Hematopoietic multipotent progenitor cell treated with erythropoietin and hydrocortisone succinate and interleukin-3 and kit ligand, for 15 days (in vitro differentiated cells): ENCODE results near the gene IFNA16.
"Not testable (repeated sequence)": the region's sequence is repeated elsewhere in the genome, so short reads cannot be mapped to it uniquely, and the experiment has no call there.

Source experiments
- DNase-seq: peaks from one replicate; pipeline ENCODE4 v3.0.0-alpha.2; 2015; ENCODE audit warnings: low spot score

IFNA16 gene

DNA sequence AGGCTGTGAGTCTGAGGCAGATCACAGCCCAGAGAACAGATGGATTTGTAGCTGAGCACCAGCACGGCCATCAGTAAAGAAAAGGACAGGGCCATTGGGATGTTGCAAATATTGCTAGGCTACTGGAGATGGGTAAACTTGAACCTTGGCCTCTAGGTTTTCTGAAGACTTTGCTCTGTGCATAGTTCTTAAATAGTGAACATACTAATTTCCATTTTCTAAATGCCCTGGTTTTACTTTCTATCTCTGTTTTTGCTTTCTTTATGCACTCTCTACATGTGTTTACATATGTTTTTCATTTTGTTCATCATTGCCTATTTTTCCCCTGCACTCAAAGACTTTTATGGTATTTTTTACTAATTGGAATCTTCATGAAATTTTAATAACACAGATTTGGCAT, at the start of gene IFNA16:
IFNA16 (minus strand) TSS at position 101 of the 400 bp plus-strand sequence; CDS start at position 95, 6 bp downstream.
- not testable (repeated sequence) for DNase-seq

DNA sequence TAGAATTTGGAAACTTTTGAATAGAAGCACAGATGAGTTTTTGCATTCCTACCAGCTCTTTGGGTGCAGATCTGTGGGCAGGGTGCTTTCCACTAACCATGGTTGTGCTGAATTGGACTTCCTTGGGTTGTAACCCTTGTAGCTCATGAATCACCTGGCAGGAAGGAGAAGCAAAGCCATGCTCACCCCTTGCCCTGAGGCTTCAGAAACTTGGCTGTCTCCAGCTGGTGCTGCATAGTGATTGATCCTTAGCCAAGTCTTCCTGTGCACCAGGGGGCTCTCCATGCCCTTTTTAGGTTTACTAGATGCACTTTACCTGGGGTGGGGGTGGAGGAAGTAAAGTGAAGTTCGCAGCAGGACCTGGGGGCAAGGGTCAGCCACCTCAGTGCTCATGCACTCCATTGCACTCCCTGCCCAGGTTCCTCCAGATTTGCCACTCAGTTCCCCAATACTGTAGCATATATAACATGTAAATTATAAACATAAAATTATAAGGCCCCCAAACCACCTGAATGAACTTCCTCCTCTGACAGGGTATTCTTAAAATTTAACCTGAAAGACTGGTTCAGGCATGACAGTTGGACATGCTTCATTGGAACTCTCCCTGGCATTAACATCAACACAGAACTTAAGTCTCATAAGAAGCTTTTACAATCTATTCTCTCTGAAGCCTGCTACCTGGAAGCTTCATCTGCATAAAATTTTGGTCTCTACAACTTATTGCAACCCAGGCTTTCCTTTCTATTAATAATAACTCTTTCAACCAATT, 48.5 kb upstream of the IFNA16 start:
- no peak for DNase-seq

DNA sequence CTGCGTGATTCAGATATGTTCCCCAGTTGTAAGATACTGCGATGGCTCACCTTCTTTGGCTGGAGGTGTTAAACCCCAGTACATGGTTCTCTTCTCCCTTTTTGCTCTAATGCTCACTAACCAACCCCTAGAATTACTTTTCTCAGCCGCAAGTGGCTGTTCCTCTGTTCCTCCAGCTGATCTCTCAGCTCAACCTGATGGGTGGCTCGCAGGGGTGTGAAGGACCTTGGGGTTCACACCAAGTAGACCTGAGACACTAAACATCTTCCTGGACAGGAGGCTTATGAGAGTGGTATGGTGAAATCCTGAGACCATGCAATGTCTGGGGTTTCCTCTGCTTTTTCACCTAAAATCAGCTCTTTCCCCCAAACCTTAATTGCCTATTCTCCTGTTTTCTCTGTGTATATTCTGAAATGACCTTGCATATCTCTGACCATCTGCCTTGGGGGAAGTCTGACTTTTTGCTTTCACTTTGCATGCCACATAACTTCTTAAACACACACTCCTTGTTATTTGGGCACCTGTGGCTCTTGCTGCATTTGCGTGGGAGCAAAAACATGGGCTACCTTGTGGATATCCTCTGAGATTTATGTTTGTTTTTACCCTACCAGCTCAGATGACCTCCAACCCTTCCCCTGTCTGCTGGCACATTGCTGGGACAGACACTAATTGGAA, 38.6 kb upstream of the IFNA16 start:
- DNase-seq: no peak

DNA sequence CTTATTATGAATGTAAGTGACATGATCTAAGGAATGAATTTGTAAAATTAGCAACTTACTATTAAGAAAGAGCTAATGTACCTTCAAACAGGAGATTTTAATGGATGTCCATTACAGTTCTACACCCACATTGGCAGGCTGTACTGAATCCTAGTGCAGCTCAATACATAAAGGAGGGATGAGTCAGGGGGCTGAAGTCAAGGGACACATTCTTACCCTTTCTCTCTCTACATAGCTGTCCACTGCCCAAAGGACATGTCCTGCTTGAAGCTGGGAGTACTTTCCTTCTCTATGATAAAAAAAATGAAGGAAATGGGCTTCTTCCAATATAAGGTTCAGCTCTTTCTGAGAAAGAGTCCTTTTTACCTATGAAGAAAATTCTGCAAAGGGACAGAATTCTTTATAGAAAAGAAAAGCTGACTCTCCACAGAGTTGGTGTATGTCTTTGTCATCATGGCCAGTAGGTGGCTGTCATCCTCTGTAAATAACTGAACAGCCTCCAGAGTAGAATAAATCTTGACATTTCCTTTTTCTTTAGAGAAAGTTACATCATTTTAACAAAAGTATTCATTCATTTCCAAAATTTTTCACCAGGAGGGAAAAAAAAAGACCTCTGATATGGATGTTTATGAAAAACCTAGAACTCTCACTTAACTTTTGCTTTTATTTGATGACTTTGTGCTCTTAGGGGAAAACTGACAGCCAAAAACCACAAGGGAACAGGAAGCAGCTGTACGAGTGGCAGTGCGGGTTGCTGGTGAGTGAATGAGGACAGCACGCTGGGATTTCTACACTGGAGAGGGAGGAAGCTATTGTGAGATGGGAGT, 35.8 kb upstream of the IFNA16 start:
- DNase-seq: no peak

DNA sequence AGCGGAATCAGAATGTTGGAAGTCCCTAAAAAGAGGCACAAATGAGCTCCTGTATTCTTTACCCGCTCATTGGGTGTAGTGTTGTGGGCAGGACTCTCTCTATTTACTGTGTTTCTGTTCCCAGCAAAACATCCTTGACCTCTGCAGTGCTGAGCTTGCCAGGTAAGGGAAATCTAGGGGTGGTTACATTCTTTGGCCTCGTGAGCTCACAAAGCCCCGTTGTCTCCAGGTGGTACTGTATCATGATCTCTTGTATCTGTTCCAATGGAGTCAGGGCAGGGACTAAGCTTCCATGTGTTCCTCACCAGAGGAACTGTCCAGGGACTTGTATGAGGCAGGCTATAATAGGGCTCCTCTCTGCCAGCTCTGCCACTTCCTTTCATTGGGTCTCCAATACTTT, 34.5 kb upstream of the IFNA16 start:
- DNase-seq: no peak

DNA sequence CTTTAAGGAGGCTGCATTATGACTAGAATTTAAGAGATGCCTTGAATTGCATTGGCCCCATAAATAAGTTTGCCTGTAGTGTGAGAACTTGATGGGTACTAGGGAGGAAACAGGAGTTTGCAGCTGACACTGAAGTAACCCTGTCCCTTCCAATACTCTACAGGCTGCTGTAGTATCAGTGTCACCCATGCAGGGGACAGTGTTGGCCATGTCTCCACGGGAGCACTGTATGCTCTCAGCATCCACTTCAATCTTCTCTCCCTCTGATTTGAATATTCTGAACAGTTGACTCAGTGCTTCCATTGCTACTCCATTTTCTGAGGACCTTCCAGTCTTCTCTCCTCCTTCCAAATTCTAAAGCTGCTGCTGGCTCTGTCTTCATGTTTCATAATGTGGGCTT, 34.1 kb upstream of the IFNA16 start:
- no peak for DNase-seq

DNA sequence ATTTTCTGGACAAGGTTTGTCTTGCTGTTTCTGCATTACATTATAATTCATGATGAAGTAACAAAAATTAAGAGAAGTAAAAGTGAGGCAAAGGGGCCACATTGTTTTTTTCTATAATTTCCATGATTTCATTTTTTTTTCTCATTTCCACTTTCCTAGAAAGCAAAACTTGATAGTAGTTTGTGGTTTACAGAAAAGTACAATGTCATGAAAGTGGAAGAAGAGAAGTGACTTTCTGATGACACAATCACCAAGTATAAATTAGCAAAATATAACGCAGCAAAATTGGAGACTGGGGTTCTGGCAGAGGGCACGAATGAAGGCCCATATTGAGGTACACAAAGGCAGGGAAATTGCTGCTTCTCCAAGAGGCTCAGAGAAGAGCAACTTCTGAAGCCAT, 27.7 kb upstream of the IFNA16 start:
- DNase-seq: no peak

DNA sequence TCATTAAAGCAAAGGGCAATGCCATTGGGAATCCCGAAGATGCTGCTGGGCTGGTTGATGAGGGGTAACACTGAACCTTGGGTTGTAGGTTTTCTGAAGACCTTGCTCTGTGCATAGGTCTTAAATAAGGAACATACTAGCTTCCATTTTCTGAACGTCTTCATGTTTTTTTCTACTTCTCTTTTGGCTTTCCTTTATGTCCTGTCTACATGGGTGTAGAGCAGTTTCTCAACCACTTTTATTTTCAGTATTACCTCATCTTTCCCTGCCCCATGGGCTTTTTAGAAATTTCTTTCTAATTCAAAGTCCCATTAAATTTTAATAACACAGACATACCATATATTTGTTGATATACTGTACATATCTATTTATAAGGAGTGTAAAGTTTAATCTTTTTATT, 22.8 kb upstream of the IFNA16 start, which contains the start of gene IFNA14:
IFNA14 (minus strand) TSS at position 95 of the 400 bp plus-strand sequence; CDS start at position 25, 70 bp downstream.
- DNase-seq: no peak

DNA sequence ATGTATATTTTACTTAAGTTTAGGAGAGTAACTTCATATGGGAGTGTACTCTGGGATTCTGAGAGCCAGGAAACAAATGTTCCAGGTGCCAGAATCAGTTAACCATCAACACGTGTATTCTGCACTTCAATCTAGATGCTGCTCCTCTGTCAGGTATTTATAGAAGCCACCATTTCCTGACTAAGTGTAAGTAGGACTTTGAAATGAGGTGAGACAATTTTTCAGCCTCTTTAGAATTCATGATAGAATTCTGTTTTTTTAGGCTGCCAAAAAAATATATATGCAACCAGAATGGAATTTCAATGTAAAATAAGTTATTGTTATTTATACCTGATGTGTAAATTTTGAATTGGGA, 19.2 kb upstream of the IFNA16 start:
- DNase-seq: not testable (repeated sequence)

DNA sequence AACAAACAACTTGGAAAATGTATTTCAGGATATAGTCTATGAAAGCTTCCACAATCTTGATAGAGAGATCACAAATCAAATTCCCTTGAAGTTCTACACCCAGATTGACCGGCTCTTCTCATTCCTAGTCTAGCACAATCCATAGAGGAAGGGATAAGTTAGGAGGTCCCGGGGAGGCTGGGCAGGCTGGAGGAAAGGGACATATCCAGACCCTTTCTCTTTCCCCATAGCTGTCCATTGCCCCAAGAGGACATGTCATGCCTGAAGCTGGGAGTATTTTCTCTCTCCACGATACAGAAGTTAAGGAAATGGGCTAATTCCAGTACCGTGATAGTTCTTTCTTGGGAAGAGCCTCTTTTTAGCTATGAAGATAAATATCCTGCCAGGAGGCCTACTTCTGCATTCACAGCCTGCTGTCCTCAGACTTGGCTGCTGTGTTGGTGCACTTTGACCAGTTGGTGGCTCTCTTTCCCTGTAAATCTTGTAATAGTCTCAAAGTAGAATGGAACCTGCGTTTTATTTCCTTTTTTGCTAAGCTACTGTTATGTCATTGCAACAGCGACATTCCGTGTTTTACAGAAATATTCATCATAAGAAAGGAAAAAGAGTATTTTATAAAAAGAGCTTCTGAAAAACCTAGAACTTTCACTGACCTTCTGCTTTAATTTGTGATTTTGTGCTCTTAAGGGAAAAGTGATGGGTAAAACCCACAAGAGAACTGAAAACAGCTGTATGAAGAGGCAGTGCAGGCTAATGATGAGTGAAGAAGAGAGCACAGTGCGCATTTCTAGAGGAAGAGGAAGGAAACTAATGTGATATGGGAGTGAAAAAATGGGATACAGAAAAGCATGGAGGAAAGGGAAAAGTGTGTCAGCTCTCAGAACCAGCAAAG, 18.6 kb upstream of the IFNA16 start:
- DNase-seq: not testable (repeated sequence)

DNA sequence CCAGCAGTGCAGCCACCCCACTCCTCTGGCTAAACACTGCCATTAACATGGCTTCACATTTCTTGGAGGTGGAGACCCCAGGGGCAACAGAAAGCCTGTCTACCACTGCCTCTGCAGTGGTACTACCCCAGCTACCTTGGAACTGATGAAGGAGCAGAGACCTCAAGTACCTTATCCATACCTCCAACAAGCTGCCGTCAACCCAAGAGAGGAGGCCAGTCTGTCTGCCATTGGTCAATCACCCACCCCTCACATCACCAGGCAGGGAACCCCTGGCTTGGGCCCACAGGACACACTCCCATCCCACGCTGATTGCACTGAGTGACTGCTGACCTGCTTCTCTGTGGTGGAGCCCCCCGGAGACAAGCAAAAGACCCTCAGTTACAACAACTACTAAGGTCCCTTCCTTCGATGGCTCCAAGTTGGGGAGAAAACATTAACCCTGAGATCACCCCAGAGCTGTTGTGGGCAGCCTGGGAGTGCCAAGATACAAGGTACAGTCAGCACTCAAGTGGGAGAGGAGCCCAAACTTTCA, 17.1 kb upstream of the IFNA16 start:
- no peak for DNase-seq

DNA sequence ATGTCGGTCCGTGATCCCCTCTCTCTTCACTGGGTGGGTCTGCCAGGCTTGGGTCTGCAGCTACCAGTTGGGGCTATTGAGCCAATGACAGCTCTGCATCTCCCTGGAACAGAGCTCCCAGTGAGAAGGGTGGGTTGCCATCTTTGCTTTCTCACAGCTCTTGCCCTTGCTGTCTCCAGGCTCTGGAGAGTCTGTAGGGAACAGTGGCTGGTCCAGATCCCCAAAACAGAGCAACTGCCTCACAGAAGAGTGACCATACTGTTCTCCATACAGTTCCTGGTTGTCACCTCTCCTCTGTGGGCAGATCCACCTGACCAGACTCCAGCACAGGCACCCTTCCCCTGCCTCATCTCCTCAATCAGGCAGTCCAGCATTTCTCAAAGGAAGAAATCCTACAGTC, 16.1 kb upstream of the IFNA16 start:
- no peak for DNase-seq

DNA sequence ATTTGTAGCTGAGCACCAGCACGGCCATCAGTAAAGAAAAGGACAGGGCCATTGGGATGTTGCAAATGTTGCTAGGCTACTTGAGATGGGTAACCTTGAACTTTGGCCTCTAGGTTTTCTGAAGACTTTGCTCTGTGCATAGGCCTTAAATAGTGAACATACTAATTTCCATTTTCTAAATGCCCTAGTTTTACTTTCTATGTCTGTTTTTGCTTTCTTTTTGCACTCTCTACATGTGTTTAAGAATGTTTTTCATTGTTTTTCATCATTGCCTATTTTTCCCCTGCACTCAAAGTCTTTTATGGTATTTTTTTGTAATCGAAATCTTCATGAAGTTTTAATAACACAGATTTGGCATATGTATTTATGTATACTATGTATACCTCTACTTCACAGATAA, 11.0 kb upstream of the IFNA16 start, which contains the start of gene IFNA17:
IFNA17 (minus strand) TSS at position 101 of the 400 bp plus-strand sequence; CDS start at position 52, 49 bp downstream.
- no peak for DNase-seq

DNA sequence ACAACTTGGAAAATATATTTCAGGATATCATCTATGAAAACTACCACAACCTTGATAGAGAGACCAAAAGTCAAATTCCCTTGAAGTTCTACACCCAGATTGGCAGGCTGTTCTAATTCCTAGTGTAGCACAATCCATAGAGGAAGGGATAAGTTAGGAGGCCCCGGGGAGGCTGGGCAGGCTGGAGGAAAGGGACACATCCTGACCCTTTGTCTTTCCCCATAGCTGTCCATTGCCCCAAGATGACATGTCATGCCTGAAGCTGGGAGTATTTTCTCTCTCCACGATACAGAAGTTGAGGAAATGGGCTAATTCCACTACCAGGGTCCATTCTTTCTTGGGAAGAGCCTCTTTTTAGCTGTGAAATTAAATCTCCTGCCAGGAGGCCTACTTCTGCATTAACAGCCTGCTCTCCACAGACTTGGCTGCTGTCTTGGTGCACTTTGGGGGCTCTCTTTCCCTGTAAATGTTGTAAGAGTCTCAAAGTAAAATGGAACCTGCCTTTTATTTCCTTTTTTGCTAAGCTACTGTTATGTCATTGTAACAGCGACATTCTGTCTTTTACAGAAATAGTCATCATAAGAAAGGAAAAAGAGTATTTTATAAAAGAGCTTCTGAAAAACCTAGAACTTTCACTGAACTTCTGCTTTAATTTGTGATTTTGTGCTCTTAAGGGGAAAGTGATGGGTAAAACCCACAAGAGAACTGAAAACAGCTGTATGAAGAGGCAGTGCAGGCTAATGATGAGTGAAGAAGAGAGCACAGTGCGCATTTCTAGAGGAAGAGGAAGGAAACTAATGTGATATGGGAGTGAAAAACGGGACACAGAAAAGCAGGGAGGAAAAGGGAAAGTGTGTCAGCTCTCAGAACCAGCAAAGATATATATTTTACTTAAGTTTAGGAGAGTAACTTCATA, 3.4 kb downstream of the IFNA16 start:
- DNase-seq: not testable (repeated sequence)

DNA sequence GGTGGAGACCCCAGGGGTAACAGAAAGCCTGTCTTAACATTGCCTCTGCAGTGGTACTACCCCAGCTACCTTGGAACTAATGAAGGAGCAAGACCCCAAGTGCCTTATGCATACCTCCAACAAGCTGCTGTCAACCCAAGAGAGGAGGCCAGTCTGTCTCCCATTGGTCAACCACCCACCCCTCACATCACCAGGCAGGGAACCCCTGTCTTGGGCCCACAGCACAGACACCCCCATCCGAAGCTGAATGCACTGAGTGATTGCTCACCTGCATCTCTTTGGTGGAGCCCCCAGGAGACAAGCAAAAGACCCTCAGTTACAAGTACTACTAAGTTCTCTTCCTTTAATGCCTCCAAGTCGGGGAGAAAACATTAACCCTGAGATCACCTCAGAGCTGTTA, 5.0 kb downstream of the IFNA16 start:
- not testable (repeated sequence) for DNase-seq

DNA sequence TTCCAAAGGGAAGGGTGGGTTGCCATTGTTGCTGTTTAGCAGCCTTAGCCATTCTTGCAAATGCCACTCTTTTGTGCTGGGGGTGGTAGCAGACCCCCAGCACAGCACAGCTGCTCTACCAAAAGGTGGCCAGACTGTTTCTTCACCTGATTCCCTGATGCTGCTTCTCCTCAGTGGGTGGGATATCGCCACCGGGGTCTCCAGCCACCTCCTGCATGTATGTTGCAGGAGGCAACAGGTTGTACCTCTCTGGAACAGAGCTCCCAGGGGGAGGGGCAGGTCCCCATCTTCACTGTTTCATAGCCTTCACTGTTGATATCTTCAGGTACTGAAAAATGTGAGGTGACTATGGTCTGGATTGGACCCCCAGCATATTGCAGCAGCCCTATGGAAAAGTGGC, 6.3 kb downstream of the IFNA16 start:
- not testable (repeated sequence) for DNase-seq

DNA sequence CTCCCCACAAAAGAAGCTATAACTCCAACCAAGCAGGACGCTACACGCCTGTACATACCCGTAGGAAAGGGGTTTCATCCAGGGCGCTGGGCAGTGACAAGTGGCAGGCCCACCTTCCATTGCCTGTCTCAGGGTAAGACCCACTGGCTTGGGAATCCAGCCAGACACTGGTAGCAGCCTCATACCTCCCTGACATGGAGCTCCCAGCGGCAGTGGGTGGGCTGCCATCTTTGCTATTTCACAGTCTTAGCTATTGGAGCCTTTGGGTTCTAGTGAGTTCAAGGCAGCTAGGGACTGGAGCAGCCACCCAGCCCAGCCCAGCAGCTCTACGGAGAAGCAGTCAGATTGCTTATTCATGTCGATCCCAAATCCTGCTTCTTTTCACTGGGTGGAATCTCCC, 6.8 kb downstream of the IFNA16 start:
- DNase-seq: no peak

DNA sequence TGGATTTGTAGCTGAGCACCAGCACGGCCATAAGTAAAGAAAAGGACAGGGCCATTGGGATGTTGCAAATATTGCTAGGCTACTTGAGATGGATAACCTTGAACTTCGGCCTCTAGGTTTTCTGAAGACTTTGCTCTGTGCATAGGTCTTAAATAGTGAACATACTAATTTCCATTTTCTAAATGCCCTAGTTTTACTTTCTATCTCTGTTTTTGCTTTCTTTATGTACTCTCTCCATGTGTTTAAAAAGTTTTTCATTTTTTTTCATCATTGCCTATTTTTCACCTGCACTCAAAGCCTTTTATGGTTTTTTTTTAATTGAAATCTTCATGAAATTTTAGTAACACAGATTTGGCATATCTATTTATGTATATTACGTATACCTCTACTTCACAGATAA, 10.1 kb downstream of the IFNA16 start, which contains the start of gene IFNA10:
IFNA10 (minus strand) TSS at position 101 of the 400 bp plus-strand sequence; CDS start at position 55, 46 bp downstream.
- not testable (repeated sequence) for DNase-seq

DNA sequence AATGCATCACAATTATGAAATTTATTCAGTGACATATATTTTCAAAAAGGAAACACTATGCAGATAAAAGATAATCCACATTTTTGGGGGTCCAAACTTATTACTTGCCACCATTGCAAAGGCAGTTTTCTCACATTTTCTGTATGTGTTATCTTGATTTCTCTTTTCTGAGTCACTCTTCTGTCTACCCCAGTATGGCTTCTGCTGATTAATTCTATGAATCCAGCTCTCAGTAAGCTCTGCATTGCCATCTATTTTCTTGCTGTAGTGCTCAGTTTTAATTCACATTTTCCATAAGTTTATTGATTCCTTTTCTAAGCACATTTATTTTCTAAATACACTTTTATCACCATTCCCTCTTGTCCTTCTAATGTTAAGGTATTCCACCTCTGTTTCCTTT, 11.9 kb downstream of the IFNA16 start:
- no peak for DNase-seq

DNA sequence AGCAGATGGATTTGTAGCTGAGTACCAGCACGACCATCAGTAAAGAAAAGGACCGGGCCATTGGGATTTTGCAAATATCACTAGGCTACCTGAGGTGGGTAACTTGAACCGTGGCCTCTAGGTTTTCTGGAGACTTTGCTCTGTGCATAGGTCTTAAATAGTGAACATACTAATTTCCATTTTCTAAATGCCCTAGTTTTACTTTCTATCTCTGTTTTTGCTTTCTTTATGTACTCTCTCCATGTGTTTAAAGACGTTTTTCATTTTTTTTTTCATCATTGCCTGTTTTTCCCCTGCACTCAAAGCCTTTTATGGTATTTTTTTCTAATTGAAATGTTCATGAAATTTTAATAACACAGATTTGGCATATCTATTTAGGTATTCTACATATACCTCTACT, 15.0 kb downstream of the IFNA16 start, which contains the start of gene IFNA7:
IFNA7 (minus strand) TSS at position 101 of the 400 bp plus-strand sequence; CDS start at position 61, 40 bp downstream.
- DNase-seq: not testable (repeated sequence)
